GM21526 (cell line): Measurements from ENCODE around the gene BBX.
A peak's percentile ranks its signal among the peaks of the same experiment; 100 is the strongest.

ENCODE experiments used
- ATAC-seq: cut with Tn5 transposase; IDR thresholded peaks from one replicate; pipeline ENCODE4 v1.9.1; 2021; ENCODE audit warnings: moderate library complexity; ENCODE audit not compliant: unreplicated experiment, low FRiP score

The BBX gene

DNA sequence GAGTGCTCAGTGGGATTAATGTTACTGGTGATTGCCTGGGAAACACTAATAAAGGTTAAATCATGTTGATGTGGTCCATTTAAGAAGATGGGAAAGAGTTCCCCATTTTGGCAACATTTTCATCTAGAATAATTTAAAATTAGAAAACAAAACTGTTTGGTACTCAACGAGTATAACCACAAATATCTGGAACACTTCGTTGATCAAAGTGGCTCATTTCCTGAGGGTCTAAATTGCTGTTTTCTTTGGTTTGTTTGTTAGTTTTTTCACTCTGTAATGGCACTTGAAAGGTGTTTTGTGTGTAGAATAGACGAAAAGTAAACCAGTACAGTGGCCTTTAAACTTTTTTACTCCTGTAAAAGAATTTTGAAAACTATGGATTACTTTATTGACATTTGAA is 73.9 kb downstream of the BBX start:
- ATAC-seq: no peak

DNA sequence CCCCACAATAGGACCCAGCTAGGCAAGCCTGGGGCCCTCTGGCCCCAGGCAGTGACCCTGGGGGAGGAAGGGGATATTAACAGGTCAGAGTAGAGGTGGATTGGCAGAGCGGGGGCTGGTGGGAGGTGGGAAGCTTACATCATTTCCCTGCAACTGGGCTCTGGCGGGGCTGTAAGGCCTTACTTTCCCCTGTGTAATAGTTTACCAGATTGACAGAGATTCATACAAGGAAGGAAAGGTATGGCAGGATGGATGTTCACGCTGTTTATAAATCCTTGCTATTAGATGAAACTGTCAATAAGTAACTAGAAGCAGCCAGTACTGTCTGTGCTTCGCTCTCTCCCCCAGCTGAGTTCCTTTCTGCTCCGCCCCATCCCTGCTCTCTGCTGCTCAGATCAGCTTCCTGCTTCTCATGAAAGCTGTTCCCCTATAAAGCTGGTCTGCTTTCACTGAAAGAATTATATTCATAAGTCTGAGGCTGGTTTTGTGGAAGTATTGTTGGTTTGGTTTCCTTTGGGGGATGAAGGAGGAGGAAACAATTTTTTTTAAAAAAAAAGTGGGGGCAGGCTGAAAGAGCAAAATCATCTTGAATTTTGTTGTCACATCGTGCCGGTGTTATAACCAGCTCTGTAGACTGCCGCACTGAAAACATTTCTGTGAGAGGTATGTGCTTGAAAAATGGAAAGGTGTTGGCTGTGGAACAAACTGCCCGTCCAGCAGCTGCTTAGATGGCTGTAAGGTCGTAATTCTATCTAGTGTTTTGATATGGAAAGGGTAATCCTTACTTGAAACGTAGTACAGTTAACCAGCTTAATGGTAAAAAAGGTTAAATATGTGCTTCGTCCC is 76.4 kb downstream of the BBX start:
- ATAC-seq: peak; percentile 91

DNA sequence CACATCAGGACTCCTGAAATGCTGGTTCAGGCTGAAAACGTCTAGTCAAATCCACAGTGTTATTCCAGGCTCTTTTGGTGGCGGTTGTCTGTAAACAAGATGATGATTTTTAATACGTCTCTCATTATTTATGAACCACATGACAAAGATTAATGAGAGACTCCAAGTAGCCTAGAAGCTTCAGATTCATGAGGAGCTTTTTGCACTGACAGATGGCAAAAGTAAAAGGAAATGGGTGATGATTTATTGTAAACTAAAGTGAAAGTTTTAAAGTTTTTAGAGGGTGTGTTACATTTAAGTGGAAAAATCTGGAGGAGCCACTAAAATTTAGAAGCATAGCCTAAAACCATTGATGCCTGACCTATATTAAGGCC is 77.0 kb downstream of the BBX start:
- ATAC-seq: no peak

DNA sequence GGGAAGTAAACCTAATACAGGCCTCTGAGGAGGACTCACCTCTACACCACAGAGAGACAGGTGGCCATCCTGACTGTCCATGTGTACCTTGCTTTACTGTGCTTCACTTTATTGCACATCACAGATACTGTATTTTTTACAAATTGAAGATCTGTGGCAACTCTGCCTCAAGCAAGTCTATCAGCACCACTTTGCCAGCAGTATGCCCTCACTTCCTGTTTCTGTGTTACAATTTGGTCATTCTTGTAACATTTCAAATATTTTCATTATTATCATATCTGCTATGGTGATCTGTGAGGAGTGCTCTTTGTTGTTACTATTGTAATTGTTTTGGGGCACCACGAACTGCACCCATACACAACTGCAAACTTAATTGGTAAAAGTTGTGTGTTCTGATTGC is 78.0 kb downstream of the BBX start:
- no peak for ATAC-seq

DNA sequence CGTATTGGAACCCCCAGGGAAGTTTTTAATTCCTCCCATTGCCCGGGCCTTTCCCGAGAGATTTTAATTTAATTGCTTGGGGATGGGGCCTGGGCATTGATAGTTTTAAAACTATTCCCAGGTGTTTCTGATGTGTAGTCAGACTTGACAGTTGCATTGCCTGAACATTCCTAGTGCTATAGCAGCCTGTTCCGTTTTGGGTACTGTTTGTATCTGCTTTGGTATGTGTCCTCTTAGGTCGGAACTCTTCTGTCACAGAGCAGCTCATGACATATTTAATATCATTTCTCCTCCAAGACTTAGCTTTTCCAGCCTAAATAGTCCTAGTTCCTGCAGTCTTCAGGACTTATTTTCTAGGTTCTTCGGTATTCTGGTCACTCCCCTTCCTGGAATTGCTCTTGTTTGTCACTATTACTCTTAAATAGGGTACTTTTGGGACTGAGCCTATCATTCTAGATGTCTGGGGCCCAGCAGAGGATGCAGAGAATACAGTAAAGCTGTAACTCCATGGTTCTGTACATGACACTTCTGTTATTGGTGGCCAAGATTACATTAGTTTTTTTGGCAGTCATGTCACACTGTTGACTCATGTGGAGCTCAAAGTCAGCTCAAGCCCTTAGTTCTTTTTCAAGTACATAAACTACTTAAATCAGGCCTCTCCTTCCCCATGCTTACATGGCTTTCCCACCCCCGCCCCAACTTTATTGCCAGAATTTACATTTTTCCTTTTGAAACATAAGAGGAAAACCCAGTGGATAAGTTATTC is 81.5 kb downstream of the BBX start:
- ATAC-seq: no peak

DNA sequence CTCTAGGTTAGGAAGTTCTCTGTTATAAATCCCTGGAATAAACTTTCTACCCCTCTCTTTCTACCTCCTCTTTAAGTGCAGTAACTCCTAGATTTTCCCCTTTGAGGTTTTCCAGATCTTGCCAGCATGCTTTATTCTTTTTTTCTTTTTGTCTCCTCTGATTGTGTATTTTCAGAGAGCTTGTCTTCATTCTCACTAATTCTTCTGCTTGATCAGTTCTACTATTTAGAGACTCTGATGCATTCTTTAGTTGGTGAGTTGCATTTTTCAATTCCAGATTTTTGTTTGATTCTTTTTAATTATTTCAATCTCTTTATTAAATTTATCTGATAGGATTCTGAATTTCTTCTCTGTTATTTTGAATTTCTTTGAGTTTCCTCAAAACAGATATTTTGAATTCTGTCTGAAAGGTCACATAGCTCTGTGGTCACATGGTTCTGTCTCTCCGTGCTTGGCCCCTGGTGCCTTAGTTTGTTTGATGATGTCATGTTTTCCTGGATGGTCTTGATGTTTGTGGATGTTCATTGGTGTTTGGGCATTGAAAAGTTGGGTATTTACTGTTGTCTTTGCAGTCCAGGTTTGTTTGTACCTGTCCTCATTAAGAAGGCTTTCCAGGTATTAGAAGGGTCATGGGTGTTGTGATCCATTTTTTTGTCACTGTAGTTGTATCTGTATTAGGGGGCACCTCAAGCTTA is 89.2 kb downstream of the BBX start:
- ATAC-seq: no peak

DNA sequence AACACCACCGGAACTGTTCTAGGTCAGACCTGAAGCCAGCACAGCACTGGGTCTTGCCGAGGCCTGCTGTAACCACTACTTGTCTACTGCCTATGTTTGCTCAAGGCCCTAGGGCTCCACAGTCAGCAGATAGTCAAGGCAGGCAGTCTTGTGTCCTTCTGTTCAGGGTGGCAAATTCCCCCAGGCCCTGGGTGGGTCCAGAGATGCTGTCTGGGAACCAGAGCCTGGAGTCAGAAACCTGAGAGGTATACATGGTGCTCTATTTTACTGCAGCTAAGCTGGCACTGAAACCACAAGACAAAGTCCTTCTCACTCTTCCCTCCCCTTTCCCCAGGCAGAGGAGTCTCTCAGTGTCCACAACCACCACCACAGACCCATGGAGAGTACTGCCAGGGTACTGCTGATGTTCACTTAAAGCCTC is 89.9 kb downstream of the BBX start:
- ATAC-seq: no peak

DNA sequence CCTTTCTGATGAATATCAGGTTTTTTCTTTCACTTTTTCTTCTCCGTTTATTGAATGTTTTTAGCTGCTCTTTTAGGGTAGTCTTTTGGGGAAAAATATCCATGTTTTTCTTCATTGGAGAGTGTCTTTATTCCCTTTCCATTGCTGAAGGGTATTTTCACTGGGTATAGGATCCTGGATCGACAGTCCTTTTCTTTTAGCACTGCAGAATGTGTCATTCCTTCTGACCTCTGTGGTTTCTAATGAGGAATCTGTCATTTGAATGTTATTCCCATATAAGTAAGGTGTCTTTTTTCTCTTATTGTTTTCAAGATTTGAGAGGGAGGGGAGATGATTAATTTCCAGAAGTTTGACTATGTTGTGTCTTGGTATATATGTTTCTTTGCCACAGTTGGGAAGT is 96.8 kb downstream of the BBX start:
- no peak for ATAC-seq

DNA sequence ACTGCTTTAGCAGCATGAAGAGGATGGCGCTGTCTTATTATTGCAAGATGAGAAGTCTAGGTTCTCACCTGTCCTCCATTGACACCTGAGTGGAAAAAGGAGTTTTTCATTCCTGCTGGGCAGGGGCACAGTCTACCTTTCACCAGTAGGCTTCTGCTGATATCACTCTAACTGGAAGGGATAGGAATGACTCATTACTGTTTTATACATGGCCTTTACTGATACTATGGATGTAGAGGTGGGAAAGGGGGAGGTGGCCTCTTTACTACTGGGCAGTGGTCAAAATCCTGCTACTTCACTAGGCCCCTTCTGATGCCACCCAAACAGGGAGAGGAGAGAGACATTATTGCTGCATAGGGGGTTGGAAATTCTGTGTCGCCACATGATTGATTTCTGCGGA is 97.8 kb downstream of the BBX start:
- ATAC-seq: no peak

DNA sequence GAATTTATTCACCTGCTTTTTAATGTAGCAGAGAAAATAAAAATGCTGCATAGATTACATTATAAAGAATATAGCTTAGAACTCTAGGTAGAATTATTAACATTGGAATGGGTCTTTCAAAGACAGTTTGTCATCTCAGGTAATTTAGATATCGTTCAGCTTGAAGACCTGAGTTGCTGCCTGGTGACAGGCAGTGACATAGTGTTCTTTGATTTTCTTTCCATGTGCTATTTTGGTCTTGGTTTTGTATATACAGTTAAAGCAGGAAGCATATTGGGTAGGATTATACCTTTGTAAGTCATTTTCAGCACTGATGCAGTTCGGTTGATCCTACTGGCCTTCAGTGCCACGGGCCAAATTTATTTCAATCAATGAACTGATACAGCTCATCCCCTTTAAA is 98.7 kb downstream of the BBX start:
- ATAC-seq: no peak

DNA sequence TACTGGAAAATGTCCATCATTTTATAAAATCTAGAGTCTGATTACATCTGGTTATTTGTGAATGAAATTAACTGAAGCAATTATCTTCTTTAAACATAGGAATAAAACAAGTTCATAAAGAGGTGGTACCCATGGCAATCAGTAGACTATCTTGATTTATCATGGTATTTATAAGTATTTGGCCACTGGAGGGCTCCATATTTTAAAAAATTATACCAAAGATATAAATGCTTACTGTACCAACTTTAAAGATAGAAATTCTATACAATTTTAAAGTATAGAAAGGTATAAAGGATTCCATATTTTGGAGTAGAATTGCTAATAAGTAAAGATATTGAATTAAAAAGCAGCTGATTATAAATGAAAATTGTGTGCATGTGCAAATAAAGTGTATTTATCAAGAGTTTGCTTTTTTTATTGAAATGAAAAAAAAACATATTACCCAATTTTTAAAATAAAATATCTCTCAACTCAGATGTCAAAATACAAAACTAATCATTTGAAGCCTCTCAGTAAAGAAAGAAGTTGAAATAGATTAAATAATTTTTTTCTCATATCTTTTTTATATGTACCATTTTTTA is 105.3 kb downstream of the BBX start:
- ATAC-seq: no peak

DNA sequence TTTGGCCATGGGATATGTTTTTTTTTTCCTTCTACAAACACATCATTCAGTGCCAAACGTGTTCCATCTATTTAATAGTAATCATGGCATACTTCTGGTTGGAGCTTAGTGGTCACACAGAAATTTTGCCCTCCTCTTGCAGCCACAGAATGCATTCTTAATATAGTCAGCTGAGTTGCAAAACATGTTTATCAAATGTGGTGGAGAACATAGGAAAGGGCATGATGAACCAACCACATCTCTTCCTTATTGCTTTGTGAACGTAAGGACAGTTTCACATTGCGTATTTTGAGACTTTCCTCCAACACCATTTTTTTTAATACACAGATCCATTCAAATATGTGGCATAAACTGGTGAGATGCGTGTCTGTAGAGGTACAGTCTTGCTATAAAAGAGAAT is 106.8 kb downstream of the BBX start:
- ATAC-seq: no peak

DNA sequence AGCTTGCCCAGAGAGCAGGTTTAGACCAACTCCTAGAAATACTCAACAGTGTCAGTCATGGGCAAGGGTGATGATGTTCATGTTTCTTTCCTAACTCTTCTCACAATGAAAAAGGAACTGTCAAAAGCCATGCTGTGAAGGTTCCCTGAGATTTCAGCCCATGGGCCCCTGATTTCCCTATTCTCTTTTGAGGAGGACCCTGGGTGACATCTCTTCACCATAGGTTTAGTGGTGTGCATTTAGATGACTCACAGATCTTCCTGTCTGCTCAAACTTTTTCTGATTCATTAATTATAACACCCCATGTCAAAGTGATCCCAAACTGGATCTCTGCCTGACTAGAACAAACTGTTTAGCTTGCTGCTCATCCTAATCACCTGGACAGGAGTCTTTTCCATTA is 108.0 kb downstream of the BBX start:
- ATAC-seq: no peak

DNA sequence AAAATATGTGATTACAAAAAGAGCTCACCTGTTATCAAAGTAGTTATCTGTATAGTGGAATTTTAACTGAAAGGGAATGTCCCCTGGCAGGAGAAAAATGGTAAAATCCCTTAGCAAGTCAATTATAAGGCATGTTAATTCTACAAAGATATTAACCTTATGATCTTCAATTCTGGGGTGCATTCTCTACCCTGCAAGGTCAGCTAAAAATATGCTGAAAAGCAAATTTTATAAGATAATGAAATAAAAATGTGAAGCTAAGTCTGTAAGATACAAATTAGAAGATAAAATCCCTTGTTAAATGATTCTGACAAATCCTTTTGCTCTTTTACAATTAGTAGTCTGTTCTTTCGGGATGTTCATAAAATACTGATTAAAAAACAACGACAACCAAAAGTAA is 109.8 kb downstream of the BBX start:
- ATAC-seq: no peak

DNA sequence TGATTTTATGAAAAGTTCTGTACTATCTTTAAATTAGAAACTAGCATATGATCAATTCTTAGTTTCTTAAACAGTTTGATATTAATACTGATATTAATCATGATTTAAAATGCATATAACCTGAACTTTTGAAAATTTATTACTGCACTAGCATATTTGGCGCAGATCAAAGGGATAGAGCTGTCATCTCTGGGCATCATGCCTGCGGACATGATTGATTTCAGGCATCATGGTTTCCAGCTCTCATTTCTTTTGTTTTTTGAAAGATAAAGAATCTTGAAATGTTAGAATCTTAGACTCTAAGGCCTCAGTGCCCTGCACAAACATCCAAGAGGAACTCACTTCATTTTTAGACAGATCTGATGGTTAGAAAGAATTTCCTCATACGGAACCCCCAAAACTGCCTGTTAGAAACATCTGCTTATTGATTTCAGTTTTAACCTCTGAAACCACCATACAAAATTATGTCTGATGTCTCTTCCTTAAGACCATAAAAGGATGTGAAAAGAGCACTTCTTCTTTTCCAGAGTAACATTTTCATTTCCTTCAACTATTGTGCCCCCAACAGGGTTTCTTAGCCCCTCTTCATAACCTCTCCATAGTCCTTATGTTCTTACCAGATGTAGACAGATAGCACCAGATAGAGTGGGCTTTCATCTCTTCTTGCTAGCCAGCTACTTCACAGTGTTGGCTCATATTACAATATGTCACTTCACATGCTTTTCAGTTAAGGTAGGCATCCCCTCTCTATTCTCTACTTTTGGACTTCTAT is 110.8 kb downstream of the BBX start:
- peak; percentile 93 for ATAC-seq

DNA sequence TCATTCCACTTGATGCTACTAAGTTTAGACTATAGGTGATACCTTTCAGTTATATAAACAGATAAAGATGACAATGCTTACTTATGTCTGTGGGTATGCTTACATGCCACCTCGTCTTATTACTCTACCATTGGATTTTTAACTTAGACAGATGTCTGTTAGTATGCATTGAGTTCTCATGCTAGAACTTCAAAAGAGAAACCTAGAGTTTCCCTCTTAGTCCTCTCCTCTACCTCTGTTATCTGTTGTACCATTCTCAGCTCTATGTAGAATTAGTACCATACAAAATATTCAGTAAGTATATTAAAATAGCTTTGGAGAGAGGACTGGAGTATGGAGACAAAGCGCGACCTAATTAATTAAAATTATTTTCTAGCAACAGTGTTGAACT is 111.3 kb downstream of the BBX start:
- peak; percentile 45 for ATAC-seq

DNA sequence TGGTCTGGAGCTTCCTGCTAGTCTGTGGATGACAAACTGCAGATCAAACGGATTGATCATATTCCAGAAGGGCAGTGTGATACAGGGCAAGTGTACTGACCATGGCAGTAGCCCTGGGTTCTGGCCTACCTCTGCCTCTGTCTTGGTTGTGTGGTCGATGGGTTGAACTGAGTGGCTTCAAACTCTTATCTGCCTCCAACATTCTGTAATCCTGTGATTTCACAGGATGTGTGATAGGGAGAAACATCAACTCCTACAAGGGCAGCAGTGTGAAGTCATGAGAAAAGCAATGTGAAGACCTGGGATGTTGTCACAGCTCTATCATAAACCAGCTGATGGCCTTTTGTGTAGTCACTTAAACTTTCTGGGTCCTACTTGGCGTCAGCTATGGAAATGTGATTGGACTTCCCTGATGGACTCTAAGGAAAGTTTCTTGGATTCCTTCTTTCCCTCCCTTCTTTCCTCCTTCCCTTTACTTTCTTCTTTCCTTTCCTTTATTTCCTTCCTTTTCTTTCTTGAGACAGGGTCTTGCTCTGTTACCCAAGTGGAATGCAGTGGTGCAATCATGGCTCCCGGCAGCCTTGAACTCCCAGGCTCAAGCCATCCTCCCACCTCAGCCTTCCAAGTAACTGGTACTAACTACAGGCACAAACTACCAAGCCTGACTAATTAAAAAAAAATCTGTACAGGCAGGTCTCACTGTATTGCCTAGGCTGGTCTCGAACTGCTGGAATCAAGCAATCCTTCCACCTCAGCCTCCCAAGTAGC is 114.8 kb downstream of the BBX start:
- no peak for ATAC-seq

DNA sequence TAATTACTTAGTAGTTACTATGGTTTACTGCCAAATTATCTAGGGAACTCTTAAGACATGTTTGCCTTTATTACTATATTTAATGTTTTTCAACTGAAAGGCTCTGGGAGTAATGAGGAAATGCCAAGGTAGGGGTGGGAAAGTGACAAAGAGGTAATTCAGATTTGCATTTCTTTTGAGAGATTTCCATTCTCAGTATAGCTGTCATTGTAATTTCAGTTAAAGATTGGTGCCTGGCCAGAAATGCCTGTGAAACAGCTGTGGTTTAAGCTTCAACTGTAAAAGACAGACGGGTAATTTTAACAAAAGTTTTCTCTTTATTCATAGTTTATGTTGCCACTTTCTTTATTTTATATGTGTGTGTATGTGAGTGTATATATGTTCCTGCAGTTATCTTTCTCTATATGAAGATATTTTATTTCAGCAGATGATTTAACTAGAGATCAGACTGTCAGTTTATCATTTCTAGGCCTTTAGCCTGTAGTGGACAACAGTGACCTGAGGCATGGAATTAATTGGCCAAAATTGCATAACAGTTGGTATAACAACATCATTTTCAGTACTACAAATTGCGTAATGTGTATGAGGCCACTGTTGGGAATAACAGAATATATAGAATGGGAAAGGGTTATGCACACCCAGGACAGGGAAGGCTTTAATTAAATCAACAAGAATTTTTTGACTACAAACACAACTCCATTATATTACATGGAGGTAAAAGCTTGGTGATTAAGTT is 119.0 kb downstream of the BBX start:
- ATAC-seq: no peak
